T-helper 9 cell (primary cell): ENCODE results near the gene TLL2.

Experiments
- DNase-seq: peaks from one replicate; pipeline ENCODE4 v3.0.0-alpha.2; 2020

TLL2 gene

GRCh38 chr10:96505150-96506136 lies 8.3 kb downstream of the TLL2 start:
- DNase-seq, result no peak

- no peak for DNase-seq
Measured at GRCh38 chr10:96502561-96503282, 11.0 kb downstream of the TLL2 start.

GRCh38 chr10:96501985-96502384 lies 11.7 kb downstream of the TLL2 start:
- no peak for DNase-seq

GRCh38 chr10:96500519-96500918 lies 13.2 kb downstream of the TLL2 start:
- DNase-seq, result no peak

GRCh38 chr10:96500050-96500449 lies 13.7 kb downstream of the TLL2 start:
- DNase-seq, result no peak

GRCh38 chr10:96497391-96497790 lies 16.3 kb downstream of the TLL2 start:
- no peak for DNase-seq

- DNase-seq, result no peak
Measured at GRCh38 chr10:96496281-96496925, 17.3 kb downstream of the TLL2 start.

GRCh38 chr10:96495544-96495943 lies 18.2 kb downstream of the TLL2 start:
- DNase-seq, result no peak

- no peak for DNase-seq
Measured at GRCh38 chr10:96494694-96495093, 19.0 kb downstream of the TLL2 start.

GRCh38 chr10:96493871-96494525 lies 19.7 kb downstream of the TLL2 start:
- no peak for DNase-seq

GRCh38 chr10:96493254-96493653 lies 20.5 kb downstream of the TLL2 start:
- DNase-seq, result no peak

- DNase-seq, result no peak
Measured at GRCh38 chr10:96491303-96491702, 22.4 kb downstream of the TLL2 start.

- DNase-seq, result no peak
Measured at GRCh38 chr10:96488161-96488935, 25.4 kb downstream of the TLL2 start.

GRCh38 chr10:96482815-96483588 lies 30.7 kb downstream of the TLL2 start:
- DNase-seq, result no peak

- no peak for DNase-seq
Measured at GRCh38 chr10:96478355-96478754, 35.4 kb downstream of the TLL2 start.

GRCh38 chr10:96473866-96474265 lies 39.9 kb downstream of the TLL2 start:
- no peak for DNase-seq

- no peak for DNase-seq
Measured at GRCh38 chr10:96470116-96470743, 43.5 kb downstream of the TLL2 start.

GRCh38 chr10:96468845-96469244 lies 44.9 kb downstream of the TLL2 start:
- no peak for DNase-seq

GRCh38 chr10:96465599-96465998 lies 48.1 kb downstream of the TLL2 start:
- no peak for DNase-seq

GRCh38 chr10:96463562-96463961 lies 50.2 kb downstream of the TLL2 start:
- DNase-seq, result no peak
